NCI-H146 treated with DMSO at 0.1 percent for 48 hours (cell line): ENCODE measurements around the gene SLITRK1.

Experiments
- DNase-seq: peaks from one replicate; lab custom pipeline; 2025; ENCODE audit not compliant: unreplicated experiment; lab: John Stamatoyannopoulos, UW

Gene SLITRK1

DNA sequence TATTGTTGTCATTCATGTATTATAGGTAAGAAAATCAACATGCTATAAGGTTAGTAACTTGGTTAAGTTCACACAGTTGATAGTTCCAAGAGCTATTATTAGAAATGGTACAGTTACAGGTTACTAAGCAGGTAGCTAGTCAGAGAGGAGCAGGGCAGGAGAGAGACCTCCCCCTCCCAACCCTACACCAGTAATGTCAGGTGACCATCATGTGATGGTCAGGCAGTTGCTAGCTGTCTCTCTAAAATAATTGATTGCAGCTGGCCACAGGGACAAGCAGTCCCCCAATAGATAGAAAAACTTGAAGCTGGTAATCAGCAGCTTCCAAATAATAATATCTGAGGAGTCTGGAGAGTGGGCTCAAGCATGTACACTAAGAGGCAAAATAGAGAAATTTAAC, 14.6 kb downstream of the SLITRK1 start:
- DNase-seq, result no peak

DNA sequence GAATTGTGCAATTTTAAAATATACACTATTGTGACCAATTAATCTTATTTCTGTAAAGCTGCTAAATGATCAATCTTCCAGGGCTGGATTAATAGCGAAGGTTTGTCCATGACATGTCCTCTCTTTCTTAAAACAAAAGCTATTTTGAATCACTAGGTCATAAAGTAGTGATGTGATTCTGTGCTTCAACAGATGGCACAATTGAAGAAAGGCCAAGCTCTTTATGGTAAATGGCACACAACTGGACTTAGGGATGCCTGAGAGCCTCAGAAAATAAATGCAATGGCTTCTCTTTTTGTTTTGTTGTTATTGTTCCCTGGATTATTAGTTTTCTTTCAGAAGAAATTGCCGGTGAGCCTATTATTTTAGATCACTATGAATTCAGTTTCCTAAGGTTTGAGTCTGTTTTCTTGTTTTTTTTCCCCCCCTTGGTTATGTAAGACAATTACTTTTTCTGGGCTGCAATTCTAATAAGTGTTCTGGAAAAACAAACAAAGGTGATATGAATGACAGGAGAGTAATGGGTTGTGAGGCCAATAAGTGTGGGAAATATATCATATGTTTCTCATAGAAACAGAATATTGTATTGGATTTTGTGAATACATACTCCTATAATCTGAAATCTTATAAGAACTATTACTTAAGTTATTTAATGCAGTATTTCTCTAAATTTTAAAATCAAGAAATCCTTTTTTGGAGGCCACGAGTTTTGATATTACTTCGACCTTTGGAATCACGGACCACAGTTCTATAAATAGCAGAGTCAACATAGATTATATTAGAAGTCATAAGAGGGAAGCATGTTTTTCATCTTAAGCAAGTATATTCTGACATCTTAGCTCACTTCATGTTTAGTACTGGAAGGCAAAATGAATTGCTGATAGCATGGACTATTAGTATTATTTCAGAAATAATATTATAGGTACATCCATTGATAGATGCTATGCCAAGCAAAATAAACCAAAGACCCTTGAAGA, 16.8 kb downstream of the SLITRK1 start:
- DNase-seq, result no peak

DNA sequence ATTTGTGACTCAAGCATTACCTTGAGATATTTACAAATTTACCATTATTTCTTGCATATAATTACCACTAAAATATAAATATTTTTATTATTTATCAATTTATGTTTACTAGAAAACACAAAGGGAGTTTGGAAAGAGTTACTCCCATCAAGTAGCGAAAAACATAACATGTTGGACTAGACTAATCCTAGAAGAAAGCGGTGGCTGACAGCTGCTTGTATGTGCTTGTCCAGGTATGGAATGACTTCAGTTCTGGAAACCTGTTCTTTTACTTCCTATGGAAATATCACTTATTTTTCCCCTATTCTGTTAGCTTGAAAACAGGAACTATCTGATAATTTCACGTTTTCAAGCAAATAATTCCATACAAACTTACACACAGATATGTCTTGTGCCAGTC, 28.5 kb downstream of the SLITRK1 start:
- no peak for DNase-seq

DNA sequence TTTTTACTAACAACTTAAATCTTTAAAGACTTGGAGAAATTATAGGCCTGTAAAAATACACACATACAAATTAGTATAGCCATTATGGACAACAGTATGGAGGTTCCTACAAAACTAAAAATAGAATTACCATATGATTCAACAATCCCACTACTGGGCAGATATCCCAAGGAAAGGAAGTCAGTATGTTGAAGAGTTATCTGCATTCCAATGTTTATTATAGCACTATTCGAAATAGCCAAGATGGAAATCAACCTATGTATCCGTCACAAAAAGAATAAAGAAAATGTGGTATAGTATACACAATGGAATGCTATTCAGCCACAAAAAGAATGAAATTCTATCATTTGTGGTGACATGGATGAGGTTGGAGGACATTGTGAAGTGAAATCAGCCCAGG, 37.2 kb downstream of the SLITRK1 start:
- DNase-seq, result no peak

DNA sequence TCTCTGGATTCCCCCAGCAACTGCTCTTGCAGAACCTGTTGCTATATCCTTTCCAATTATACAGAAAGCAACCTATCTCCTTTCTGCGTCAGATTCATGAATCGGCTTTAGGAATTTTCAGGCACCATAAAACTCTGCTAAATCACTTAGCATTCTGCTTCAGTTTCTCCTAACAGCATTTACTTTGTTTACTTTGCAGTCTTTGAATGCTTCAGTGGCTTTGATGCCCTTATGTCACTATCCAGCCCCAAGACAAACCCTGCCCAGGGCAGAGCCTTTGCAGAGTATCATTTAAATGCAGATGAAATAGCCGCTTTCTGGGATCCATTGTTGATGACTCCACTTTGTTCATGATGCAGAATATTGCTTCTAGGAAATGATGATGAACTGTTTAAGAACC, 43.1 kb downstream of the SLITRK1 start:
- no peak for DNase-seq

DNA sequence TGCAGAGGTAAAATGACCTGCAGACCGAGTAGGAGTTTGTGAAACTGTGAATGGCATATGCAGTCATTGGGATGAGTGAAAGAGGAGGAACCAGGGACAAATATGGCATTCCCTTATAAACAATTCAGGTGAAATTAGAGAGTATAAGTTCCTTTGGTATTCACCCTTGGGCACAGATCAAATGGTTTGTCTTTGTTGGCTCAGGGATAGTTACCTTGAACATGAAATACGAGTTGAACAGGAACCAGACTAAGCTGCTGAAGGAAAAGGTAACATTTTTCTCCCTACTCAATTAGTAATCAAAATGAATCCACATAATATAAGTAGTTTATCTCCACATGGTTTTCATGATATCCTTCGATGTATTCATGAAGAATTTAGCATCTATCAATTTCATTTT, 50.5 kb downstream of the SLITRK1 start:
- DNase-seq, result no peak

DNA sequence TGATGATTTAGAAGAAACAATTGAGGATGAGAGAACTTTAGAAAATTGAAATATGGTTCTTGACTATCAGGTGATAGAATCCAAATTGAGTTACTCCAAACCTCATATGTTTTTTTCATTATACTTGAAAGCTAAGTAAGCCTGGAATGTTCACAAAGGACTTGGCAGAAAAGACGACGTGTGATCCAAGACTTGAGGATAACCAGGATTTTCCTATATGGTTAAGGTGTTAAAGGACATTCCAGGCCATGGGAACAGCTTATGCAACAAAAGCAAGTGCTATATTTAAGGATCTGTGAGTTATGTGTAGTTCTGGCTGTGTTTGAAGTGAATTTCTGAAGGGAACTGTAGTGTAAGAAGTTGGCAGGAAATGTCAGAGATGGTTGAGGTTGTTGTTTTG, 52.5 kb downstream of the SLITRK1 start:
- DNase-seq, result no peak

DNA sequence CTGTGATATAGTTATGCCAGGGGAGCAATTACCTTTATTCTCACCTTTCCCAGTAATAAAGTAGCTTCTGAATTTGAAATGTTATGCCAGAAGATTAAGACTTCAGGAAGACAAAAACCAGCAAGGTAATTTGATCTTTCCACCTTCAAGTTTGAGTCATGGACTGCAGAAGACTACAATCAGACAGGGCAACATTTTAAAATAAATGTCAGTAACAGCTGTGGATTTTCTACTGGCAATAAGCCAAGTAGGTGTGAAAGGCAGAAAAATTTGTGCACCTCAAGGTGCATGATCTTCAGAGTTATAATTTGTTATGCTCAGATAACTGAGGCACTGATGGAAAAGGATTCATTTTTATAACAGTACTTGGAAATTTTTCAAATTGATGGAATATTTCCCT, 54.9 kb downstream of the SLITRK1 start:
- DNase-seq, result no peak
